GM19043 (cell line): ENCODE measurements around the gene HLA-DOB.

Experiments
- ATAC-seq: cut with Tn5 transposase; IDR thresholded peaks from one replicate; pipeline ENCODE4 v1.9.1; 2021; ENCODE audit warnings: low read depth; ENCODE audit not compliant: unreplicated experiment

HLA-DOB gene

GRCh38 chr6:32816746-32817204 is at the start of gene HLA-DOB:
Gene HLA-DOB, minus strand, starts transcription at chr6:32817002. Its CDS starts 51 bp downstream, at chr6:32816951.
- no peak for ATAC-seq

GRCh38 chr6:32865724-32866443 is 49.1 kb upstream of the HLA-DOB start:
- no peak for ATAC-seq

- no peak for ATAC-seq
These were observed 45.9 kb upstream of the HLA-DOB start for GRCh38 chr6:32862725-32863124.

- no peak for ATAC-seq
These were observed 43.9 kb upstream of the HLA-DOB start for GRCh38 chr6:32860674-32861073.

- ATAC-seq = no peak
These were observed 41.4 kb upstream of the HLA-DOB start for GRCh38 chr6:32858194-32858593.

GRCh38 chr6:32857156-32857891 is 40.5 kb upstream of the HLA-DOB start:
- no peak for ATAC-seq

- no peak for ATAC-seq
These were observed 38.8 kb upstream of the HLA-DOB start for GRCh38 chr6:32855467-32856174.

GRCh38 chr6:32854376-32855178 is 37.8 kb upstream of the HLA-DOB start:
- ATAC-seq = peak; percentile 11

GRCh38 chr6:32853541-32854375 is 37.0 kb upstream of the HLA-DOB start, which contains the start of the genes PSMB9 and TAP1:
Gene PSMB9, plus strand, starts transcription at chr6:32854192. Its CDS starts 38 bp downstream, at chr6:32854230.
Gene TAP1, minus strand, starts transcription at chr6:32853704. Its CDS starts 68 bp downstream, at chr6:32853636.
- ATAC-seq = peak; percentile 65

- peak; percentile 11 for ATAC-seq
These were observed 36.2 kb upstream of the HLA-DOB start for GRCh38 chr6:32852844-32853540.

GRCh38 chr6:32852018-32852843 is 35.4 kb upstream of the HLA-DOB start:
- no peak for ATAC-seq

GRCh38 chr6:32851025-32851424 is 34.2 kb upstream of the HLA-DOB start:
- no peak for ATAC-seq

- no peak for ATAC-seq
These were observed 32.3 kb upstream of the HLA-DOB start for GRCh38 chr6:32849126-32849525.

GRCh38 chr6:32847795-32848194 is 31.0 kb upstream of the HLA-DOB start:
- no peak for ATAC-seq

- no peak for ATAC-seq
These were observed 30.2 kb upstream of the HLA-DOB start for GRCh38 chr6:32847004-32847403.

GRCh38 chr6:32845384-32845884 is 28.6 kb upstream of the HLA-DOB start:
- no peak for ATAC-seq

GRCh38 chr6:32844839-32845383 is 28.1 kb upstream of the HLA-DOB start:
- ATAC-seq = no peak
